ENCODE results near the gene OSBP2. TPM values are rescaled to one million over a fixed set of nuclear protein-coding genes. Genes with fewer than 3 reads are reported as not detected.
"Not testable (repeated sequence)": the region's sequence is repeated elsewhere in the genome, so short reads cannot be mapped to it uniquely, and the experiment has no call there.

OSBP2 gene
- polyA plus RNA-seq, 2 of the 4 experiments (the other 2 are of a cell fraction): 2.7 to 6.0 TPM

DNA sequence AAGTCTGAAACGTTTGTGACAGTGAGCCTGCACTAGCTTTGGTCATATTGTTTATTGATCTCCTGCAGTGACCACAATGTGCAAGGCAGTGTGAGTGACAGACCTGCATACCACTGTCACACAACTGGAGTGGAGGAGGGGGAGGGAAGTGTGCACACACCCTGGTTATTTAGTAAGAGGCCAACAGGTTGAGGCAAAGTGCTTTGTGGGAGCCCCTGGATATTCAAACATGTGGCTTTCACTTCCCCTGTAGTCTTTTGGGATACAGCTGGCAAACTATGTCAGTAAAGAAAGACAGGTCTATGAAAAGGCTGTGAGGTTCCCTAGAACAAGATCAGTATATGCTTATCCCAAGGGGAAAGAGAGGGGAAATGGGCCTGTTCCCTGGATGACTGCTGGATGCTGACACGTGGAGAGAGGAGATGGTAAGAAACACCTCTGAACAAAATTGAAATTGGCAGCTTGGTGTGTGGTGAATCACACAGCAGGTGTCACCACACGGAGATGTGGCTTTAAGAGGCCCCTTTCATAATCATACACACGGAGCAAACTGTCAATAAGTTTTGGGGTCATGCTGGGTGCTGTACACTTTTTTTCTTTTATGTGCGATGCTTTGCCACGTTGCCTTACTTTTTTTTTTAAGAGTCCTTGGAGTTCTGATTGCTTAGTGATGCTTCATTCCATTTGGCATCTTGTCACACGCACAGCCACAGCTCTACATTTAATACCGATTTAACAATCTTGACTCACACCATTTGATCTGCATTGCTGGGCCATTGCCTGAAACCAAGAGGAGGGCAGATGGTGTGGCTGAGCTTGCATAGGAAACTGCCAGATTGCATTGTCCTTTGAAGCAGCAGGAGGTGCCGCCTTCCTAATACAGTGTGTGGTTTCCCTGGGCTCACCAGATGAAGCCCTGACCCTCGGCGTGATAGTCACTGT is 11.3 kb downstream of the OSBP2 start:
- Histone ChIP-seq H3K4me3 (no peak overlapping the region), H3K27ac (no peak overlapping the region), H3K4me1 (peaks cover 7% of the 10 kb centered on the region; the same call in 2 of the 3 replicates), H3K9me3 (no peaks in the 10 kb centered on the region), H3K4me2 (no peak overlapping the region)
- FAIRE-seq: no peak
- ChIA-PET POLR2A (no interaction called here), CTCF (interaction anchor here (0.6 kb wide), 1 partner anchor 355 kb away, joined by 3 read pairs; no protein-coding TSS in a partner anchor)
- 60% methylated on average over 11 of the region's 11 CpGs for whole genome bisulfite sequencing (ENCODE audit: missing lambda C conversion rate)
- TF ChIP-seq, protein P1, sequence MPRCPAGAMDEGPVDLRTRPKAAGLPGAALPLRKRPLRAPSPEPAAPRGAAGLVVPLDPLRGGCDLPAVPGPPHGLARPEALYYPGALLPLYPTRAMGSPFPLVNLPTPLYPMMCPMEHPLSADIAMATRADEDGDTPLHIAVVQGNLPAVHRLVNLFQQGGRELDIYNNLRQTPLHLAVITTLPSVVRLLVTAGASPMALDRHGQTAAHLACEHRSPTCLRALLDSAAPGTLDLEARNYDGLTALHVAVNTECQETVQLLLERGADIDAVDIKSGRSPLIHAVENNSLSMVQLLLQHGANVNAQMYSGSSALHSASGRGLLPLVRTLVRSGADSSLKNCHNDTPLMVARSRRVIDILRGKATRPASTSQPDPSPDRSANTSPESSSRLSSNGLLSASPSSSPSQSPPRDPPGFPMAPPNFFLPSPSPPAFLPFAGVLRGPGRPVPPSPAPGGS (IDR thresholded peaks at IDR 0.05): no peak
- no peak for TF ChIP-seq GATA3 (IDR thresholded peaks at IDR 0.05; ENCODE audit: borderline replicate concordance)
- TF ChIP-seq HOXB5 (CRISPR knock-in tag; IDR thresholded peaks at IDR 0.05): no peak
- no peak for TF ChIP-seq RCOR1 (IDR thresholded peaks at IDR 0.05; ENCODE audit: low read depth, low read length)
- no peak for DNase-seq (ENCODE audit: low read depth in 1 of 2, low spot score in 1 of 2)
- ATAC-seq: no peak

DNA sequence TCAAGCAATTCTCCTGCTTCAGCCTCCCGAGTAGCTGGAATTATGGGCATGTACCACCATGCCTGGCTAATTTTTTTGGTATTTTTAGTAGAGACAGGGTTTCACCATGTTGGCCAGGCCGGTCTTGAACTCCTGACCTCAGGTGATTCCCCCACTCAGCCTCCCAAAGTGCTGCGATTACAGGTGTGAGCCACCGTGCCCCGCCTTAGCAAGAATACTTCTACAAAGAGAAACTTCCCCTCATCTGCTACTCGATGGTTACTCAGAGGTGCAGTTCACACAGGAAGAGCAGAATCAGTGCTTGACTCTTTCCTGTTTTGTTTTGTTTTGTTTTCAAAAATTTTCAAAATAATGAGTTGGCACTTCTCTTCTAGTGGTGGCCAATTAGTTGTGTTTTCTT is 15.3 kb downstream of the OSBP2 start:
- FAIRE-seq; ATAC-seq; DNase-seq (ENCODE audit: low read depth in 1 of 2, low spot score in 1 of 2); H3K4me3 ChIP-seq; CTCF ChIA-PET; H3K4me1 ChIP-seq; H3K9me3 ChIP-seq; POLR2A ChIA-PET; H3K27ac ChIP-seq; H3K4me2 ChIP-seq: not testable (repeated sequence)
- WGBS (ENCODE audit: missing lambda C conversion rate): 85% methylated on average over 6 of the region's 6 CpGs

DNA sequence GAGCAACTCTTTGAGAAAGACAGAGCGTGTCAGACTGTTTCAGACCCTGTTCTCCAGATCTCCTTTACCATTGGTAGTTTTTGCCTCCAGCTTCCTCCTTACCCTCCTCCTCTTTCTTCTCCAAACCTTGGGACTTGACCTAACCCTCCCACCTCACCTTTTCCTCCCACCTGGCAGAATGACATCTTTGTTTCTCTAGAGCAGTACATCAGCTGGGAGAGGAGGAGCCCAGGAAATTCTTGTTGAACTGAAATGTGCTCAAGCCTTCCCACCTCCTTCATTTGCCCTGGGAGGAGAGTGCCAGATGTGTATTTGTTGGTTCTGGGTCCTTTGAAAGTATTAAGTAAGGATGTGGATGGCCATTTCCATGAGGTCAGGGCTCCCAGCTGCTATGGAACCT is 17.4 kb downstream of the OSBP2 start:
- H3K4me3 ChIP-seq: no peak overlapping the region
- H3K27ac ChIP-seq: no peak overlapping the region
- ChIA-PET POLR2A (no interaction called here), CTCF (interaction anchor here (0.6 kb wide), 1 partner anchor 393 kb away, joined by 3 read pairs; no protein-coding TSS in a partner anchor)
- H3K9me3 ChIP-seq: no peaks in the 10 kb centered on the region
- 88% methylated on average over 1 of the region's 1 CpG for WGBS (ENCODE audit: missing lambda C conversion rate)
- no peak for ATAC-seq
- DNase-seq (ENCODE audit: low read depth in 1 of 2, low spot score in 1 of 2): no peak
- H3K4me2 ChIP-seq: no peak overlapping the region
- H3K4me1 ChIP-seq: peaks cover 1% of the 10 kb centered on the region; the same call in 2 of the 3 replicates
- no peak for FAIRE-seq
- TF ChIP-seq, protein P2, sequence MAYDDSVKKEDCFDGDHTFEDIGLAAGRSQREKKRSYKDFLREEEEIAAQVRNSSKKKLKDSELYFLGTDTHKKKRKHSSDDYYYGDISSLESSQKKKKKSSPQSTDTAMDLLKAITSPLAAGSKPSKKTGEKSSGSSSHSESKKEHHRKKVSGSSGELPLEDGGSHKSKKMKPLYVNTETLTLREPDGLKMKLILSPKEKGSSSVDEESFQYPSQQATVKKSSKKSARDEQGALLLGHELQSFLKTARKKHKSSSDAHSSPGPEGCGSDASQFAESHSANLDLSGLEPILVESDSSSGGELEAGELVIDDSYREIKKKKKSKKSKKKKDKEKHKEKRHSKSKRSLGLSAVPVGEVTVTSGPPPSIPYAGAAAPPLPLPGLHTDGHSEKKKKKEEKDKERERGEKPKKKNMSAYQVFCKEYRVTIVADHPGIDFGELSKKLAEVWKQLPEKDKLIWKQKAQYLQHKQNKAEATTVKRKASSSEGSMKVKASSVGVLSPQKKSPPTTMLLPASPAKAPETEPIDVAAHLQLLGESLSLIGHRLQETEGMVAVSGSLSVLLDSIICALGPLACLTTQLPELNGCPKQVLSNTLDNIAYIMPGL (CRISPR knock-in tag; IDR thresholded peaks at IDR 0.05; ENCODE audit: borderline replicate concordance): no peak
- TF ChIP-seq CEBPB (IDR thresholded peaks at IDR 0.05): no peak
- TF ChIP-seq HDAC2 (IDR thresholded peaks at IDR 0.05): no peak
- TF ChIP-seq POLR2A (IDR thresholded peaks at IDR 0.05; ENCODE audit: low read length): no peak
- TF ChIP-seq CBX2 (IDR thresholded peaks at IDR 0.05; ENCODE audit: borderline replicate concordance, low read depth): no peak
- no peak for TF ChIP-seq RNF2 (IDR thresholded peaks at IDR 0.05; ENCODE audit: borderline replicate concordance, low read depth)
- TF ChIP-seq, protein P3, sequence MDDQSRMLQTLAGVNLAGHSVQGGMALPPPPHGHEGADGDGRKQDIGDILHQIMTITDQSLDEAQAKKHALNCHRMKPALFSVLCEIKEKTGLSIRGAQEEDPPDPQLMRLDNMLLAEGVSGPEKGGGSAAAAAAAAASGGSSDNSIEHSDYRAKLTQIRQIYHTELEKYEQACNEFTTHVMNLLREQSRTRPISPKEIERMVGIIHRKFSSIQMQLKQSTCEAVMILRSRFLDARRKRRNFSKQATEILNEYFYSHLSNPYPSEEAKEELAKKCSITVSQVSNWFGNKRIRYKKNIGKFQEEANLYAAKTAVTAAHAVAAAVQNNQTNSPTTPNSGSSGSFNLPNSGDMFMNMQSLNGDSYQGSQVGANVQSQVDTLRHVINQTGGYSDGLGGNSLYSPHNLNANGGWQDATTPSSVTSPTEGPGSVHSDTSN (IDR thresholded peaks at IDR 0.05): no peak
- TF ChIP-seq, protein P4, sequence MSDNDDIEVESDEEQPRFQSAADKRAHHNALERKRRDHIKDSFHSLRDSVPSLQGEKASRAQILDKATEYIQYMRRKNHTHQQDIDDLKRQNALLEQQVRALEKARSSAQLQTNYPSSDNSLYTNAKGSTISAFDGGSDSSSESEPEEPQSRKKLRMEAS (IDR thresholded peaks at IDR 0.05): no peak
- TF ChIP-seq GATA3 (IDR thresholded peaks at IDR 0.05; ENCODE audit: borderline replicate concordance): no peak

DNA sequence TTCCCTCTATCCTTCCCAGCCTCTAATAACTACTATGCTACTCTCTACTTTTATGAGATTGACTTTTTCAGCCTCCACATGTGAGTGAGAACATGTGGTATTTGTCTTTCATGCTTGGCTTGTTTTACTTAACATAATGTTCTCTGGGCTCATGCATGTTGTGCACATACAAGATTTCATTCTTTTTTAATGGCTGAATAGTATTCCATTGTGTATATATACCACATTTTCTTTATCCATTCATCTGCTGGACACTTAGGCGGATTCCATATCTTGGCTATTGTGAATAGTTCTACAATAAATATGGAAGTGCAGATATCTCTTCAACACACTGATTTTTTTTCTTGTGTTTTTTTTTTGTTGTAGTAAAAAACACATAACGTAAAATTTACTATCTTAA is 19.4 kb downstream of the OSBP2 start:
- FAIRE-seq: no peak
- no peak for TF ChIP-seq CBX8 (IDR thresholded peaks at IDR 0.05)
- TF ChIP-seq, protein P5, sequence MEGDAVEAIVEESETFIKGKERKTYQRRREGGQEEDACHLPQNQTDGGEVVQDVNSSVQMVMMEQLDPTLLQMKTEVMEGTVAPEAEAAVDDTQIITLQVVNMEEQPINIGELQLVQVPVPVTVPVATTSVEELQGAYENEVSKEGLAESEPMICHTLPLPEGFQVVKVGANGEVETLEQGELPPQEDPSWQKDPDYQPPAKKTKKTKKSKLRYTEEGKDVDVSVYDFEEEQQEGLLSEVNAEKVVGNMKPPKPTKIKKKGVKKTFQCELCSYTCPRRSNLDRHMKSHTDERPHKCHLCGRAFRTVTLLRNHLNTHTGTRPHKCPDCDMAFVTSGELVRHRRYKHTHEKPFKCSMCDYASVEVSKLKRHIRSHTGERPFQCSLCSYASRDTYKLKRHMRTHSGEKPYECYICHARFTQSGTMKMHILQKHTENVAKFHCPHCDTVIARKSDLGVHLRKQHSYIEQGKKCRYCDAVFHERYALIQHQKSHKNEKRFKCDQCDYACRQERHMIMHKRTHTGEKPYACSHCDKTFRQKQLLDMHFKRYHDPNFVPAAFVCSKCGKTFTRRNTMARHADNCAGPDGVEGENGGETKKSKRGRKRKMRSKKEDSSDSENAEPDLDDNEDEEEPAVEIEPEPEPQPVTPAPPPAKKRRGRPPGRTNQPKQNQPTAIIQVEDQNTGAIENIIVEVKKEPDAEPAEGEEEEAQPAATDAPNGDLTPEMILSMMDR (IDR thresholded peaks at IDR 0.05): no peak
- Histone ChIP-seq H3K9me3 (no peaks in the 10 kb centered on the region), H3K27ac (no peak overlapping the region), H3K4me2 (no peak overlapping the region), H3K4me1 (peaks cover 14% of the 10 kb centered on the region; the same call in 2 of the 3 replicates), H3K4me3 (no peak overlapping the region)
- POLR2A ChIA-PET: no interaction called here
- no peak for ATAC-seq
- DNase-seq (ENCODE audit: low read depth in 1 of 2, low spot score in 1 of 2): no peak
- CTCF ChIA-PET: no interaction called here
- 88% methylated on average over 2 of the region's 2 CpGs for WGBS (ENCODE audit: missing lambda C conversion rate)

Measured in A549 (cell line).